Mammary epithelial cell (primary cell): ENCODE data around the gene ZNF675.
"Not testable (repeated sequence)": the region's sequence is repeated elsewhere in the genome, so short reads cannot be mapped to it uniquely, and the experiment has no call there.

ENCODE experiments used
- CTCF ChIP-seq, 2 donors: IDR thresholded peaks in 1 of 2; conservative IDR thresholded peaks in 1 of 2; 2 replicates each; pipeline ENCODE4 v1.5.1; 2011 to 2012; ENCODE audit warnings: inconsistent platforms in 2 of 2, low read length in 2 of 2, mild to moderate bottlenecking in 2 of 2, control low read depth in 1 of 2, low read depth in 1 of 2; ENCODE audit not compliant: insufficient read depth in 1 of 2; ENCODE audit errors: extremely low read depth in 1 of 2
- EZH2 ChIP-seq: IDR thresholded peaks from 2 replicates; pipeline ENCODE4 v1.6.1; 2012; ENCODE audit warnings: low read length, inconsistent platforms, borderline replicate concordance

DNA sequence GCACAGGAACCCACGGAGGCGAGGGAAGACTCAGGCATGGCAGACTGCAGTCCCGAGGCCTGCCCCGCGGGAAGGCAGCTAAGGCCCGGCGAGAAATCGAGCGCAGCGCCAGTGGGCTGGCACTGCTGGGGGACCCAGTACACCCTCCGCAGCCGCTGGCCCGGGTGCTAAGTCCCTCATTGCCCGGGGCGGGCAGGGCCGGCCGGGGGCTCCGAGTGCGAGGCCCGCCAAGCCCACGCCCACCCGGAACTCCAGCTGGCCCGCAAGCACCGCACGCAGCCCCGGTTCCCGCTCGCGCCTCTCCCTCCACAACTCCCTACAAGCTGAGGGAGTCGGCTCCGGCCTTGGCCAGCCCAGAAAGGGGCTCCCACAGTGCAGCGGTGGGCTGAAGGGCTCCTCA, 18.4 kb downstream of the ZNF675 start:
- not testable (repeated sequence) for TF ChIP-seq CTCF (conservative IDR thresholded peaks at IDR 0.05 in 1 of 2, IDR thresholded peaks at IDR 0.05 in 1 of 2; ENCODE audit: extremely low read depth in 1 of 2, insufficient read depth in 1 of 2, low read depth in 1 of 2, low read length in 2 of 2); EZH2
